ENCODE measurements around the gene TBC1D9. TPM values are rescaled to one million over a fixed set of nuclear protein-coding genes. Genes with fewer than 3 reads are reported as not detected.

TBC1D9 gene
- total RNA-seq, 5 donors from 2014 or later (not counting 1 experiment from before 2014, with no cell fraction given) = 0.56 to 4.2 (median 1.2) TPM

DNA sequence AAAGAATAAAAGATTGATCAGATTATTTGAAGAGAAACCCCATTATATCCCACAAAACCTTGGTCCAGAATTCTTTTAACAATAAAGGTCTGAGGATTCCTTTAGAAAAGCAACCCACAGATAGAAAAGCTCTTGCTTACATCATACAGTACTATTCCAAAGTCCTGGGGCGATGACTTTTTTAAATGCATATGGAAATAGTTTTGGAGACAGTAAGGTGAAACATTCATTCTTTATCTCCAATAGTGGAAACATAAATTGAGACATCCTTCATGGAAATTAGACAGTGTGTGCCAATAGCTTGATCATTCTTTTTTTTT, 101.7 kb downstream of the TBC1D9 start:
- no CpG with 5 or more reads among the region's 1 CpG for WGBS (ENCODE audit: insufficient coverage)
- peaks cover 9 to 19% of the 10 kb centered on the region in 2 donors for H3K27me3 Mint-ChIP-seq
- no peaks in the 10 kb centered on the region for H3K36me3 ChIP-seq (ENCODE audit: control insufficient read depth in 2 of 2, extremely low read depth in 1 of 2, insufficient read depth in 1 of 2, low read length in 1 of 2)

DNA sequence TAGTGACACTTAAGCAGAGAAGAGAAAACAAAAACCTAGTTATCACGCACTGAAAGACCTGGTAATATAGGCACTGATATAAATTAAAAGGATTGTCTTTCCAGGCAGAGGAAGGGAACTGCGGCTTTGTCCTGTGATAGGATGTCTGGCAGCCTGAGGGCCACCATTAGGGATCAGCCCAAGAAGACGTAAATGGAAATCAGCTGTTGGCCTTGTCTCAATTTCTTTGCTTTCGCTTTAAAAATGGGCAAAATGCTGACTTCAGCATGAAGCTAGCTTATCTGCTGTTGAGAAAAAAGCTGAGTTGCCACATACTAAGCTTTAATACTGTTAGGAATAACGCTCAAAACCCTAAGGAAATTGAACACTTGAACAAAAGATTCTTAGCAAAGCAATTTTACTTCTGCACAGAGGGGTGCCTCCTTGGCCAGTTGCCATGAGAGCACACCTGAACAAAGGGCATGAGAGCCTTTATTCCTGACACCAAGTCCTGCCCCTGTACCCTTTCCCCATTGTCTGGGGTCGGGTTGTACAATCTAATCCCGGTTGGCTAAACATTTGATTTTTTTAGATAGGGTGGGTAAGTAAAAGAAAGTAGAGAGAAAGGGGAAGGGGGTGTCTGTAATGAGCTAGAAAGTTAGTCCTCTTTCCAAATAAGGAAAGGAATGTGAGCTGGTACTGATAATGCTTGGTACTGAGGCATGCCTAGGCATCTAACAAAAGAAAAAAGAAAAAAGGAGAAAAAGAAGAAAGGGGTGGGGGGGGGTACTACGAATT, 102.3 kb downstream of the TBC1D9 start:
- DNase-seq (no peak), ATAC-seq (replicated peaks in 1 of 4) (no peak)
- 76% methylated on average over 7 of the region's 8 CpGs for WGBS (ENCODE audit: insufficient coverage)
- Mint-ChIP-seq H3K27me3 (peaks cover 12 to 19% of the 10 kb centered on the region in 2 donors), H3K27ac (no peak overlapping the region), H3K36me3 (no peaks in the 10 kb centered on the region), H3K4me3 (no peak overlapping the region), H3K9me3 (no peaks in the 10 kb centered on the region), H3K4me1 (no peaks in the 10 kb centered on the region)
- H3K36me3 ChIP-seq (ENCODE audit: control insufficient read depth in 2 of 2, extremely low read depth in 1 of 2, insufficient read depth in 1 of 2, low read length in 1 of 2) = no peaks in the 10 kb centered on the region
- no peaks in the 10 kb centered on the region for H3K27me3 ChIP-seq (replicated peaks in 1 of 2; ENCODE audit: control insufficient read depth in 2 of 2, extremely low read depth in 1 of 2, insufficient read depth in 2 of 2, low read length in 1 of 2)
- POLR2A ChIA-PET = no interaction called here
- no peaks in the 10 kb centered on the region for H3K9me3 ChIP-seq
- H3K4me1 ChIP-seq (ENCODE audit: control insufficient read depth in 1 of 2, extremely low read depth in 1 of 2, insufficient read depth in 2 of 2, low read length in 2 of 2) = no peaks in the 10 kb centered on the region
- H3K27ac ChIP-seq (ENCODE audit: low read length) = no peak overlapping the region
- CTCF ChIA-PET = no interaction called here
- H3K4me3 ChIP-seq (ENCODE audit: control insufficient read depth in 1 of 2, extremely low read depth in 1 of 2, low read length in 1 of 2) = no peak overlapping the region

More for the DNA sequence above, 101.7 kb downstream of the TBC1D9 start:
- ChIA-PET POLR2A (no interaction called here), CTCF (no interaction called here)
- Mint-ChIP-seq H3K9me3 (no peaks in the 10 kb centered on the region), H3K27ac (no peak overlapping the region), H3K4me3 (no peak overlapping the region), H3K36me3 (no peaks in the 10 kb centered on the region), H3K4me1 (no peaks in the 10 kb centered on the region)
- Histone ChIP-seq H3K4me3 (ENCODE audit: control insufficient read depth in 1 of 2, extremely low read depth in 1 of 2, low read length in 1 of 2) (no peak overlapping the region), H3K27me3 (replicated peaks in 1 of 2; ENCODE audit: control insufficient read depth in 2 of 2, extremely low read depth in 1 of 2, insufficient read depth in 2 of 2, low read length in 1 of 2) (no peaks in the 10 kb centered on the region), H3K4me1 (ENCODE audit: control insufficient read depth in 1 of 2, extremely low read depth in 1 of 2, insufficient read depth in 2 of 2, low read length in 2 of 2) (no peaks in the 10 kb centered on the region), H3K27ac (ENCODE audit: low read length) (no peak overlapping the region), H3K9me3 (no peaks in the 10 kb centered on the region)
- ATAC-seq (replicated peaks in 1 of 4) (no peak), DNase-seq (no peak)

DNA sequence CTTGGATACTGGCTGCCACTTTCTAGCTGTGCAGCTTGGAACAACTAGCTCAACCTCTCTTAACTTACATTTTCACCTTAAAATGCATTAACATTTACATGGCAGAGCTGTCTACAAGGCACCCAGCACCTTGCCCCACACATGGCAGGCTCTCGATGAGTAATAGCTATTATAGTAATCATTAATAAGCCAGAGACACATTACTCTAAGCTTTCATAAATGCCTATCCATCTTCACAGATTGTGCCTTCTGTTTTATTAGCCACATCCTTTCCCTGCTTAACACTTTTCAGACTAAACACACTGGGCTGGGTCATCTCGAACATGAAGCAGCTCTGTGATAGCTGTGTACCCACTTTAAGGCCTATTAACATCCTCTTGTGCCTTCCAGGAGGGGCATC, 103.6 kb downstream of the TBC1D9 start:
- Histone ChIP-seq H3K27ac (ENCODE audit: low read length) (no peak overlapping the region), H3K36me3 (ENCODE audit: control insufficient read depth in 2 of 2, extremely low read depth in 1 of 2, insufficient read depth in 1 of 2, low read length in 1 of 2) (no peaks in the 10 kb centered on the region), H3K4me3 (ENCODE audit: control insufficient read depth in 1 of 2, extremely low read depth in 1 of 2, low read length in 1 of 2) (no peak overlapping the region), H3K27me3 (replicated peaks in 1 of 2; ENCODE audit: control insufficient read depth in 2 of 2, extremely low read depth in 1 of 2, insufficient read depth in 2 of 2, low read length in 1 of 2) (no peaks in the 10 kb centered on the region), H3K4me1 (ENCODE audit: control insufficient read depth in 1 of 2, extremely low read depth in 1 of 2, insufficient read depth in 2 of 2, low read length in 2 of 2) (no peaks in the 10 kb centered on the region), H3K9me3 (no peaks in the 10 kb centered on the region)
- WGBS (ENCODE audit: insufficient coverage) = no CpG with 5 or more reads among the region's 2 CpGs
- H3K9me3 Mint-ChIP-seq = no peaks in the 10 kb centered on the region
- no peaks in the 10 kb centered on the region for H3K36me3 Mint-ChIP-seq
- H3K4me3 Mint-ChIP-seq = no peak overlapping the region
- no peak for ATAC-seq (replicated peaks in 1 of 4)
- ChIA-PET POLR2A (interaction anchor here in 1 of 2 donors (0.7 kb wide), 1 partner anchor 36 kb away, joined by 10 read pairs; no protein-coding TSS in a partner anchor), CTCF (no interaction called here)
- peaks cover 16 to 25% of the 10 kb centered on the region in 2 donors for H3K27me3 Mint-ChIP-seq
- no peak for DNase-seq
- H3K4me1 Mint-ChIP-seq = no peaks in the 10 kb centered on the region
- H3K27ac Mint-ChIP-seq = no peak overlapping the region

DNA sequence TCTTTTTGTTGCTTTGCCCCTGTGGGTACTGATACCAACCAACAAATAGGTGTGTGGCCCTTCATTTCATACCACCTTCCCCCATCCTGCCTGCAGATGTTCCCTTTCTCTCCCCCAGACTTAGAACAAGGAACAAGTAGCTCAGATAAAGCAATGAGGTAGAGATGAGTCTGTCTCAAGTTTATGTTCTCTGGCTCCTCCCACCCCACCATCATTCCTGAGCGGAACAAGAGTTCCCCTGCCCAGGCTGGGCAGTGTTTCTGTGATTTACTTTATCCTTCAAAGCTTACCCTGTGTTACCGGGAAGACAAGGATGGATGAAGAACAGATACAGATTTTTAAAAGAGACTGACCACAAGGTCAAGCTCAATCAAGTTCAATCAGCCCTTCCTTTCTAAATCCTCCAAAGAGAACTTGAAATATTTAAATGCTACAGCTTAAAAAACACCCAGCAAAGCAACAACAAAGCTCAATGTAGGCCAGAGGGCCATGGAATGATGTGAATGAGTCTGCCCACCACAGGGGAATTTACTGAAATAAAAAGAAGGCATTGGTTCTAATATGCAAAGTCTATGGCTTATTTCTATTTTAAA, 107.4 kb downstream of the TBC1D9 start:
- DNase-seq (no peak), ATAC-seq (replicated peaks in 1 of 4) (no peak)
- ChIA-PET POLR2A (no interaction called here), CTCF (no interaction called here)
- Histone ChIP-seq H3K4me3 (ENCODE audit: control insufficient read depth in 1 of 2, extremely low read depth in 1 of 2, low read length in 1 of 2) (no peak overlapping the region), H3K9me3 (no peaks in the 10 kb centered on the region), H3K27me3 (replicated peaks in 1 of 2; ENCODE audit: control insufficient read depth in 2 of 2, extremely low read depth in 1 of 2, insufficient read depth in 2 of 2, low read length in 1 of 2) (peaks cover 0 to 2% of the 10 kb centered on the region in 2 experiments), H3K27ac (ENCODE audit: low read length) (no peak overlapping the region), H3K36me3 (ENCODE audit: control insufficient read depth in 2 of 2, extremely low read depth in 1 of 2, insufficient read depth in 1 of 2, low read length in 1 of 2) (no peaks in the 10 kb centered on the region), H3K4me1 (ENCODE audit: control insufficient read depth in 1 of 2, extremely low read depth in 1 of 2, insufficient read depth in 2 of 2, low read length in 2 of 2) (no peaks in the 10 kb centered on the region)
- Mint-ChIP-seq H3K9me3 (no peaks in the 10 kb centered on the region), H3K4me3 (no peak overlapping the region), H3K36me3 (no peaks in the 10 kb centered on the region), H3K4me1 (no peaks in the 10 kb centered on the region), H3K27ac (no peak overlapping the region), H3K27me3 (peaks cover 18 to 29% of the 10 kb centered on the region in 2 donors)
- WGBS (ENCODE audit: insufficient coverage) = no CpG with 5 or more reads among the region's 2 CpGs

DNA sequence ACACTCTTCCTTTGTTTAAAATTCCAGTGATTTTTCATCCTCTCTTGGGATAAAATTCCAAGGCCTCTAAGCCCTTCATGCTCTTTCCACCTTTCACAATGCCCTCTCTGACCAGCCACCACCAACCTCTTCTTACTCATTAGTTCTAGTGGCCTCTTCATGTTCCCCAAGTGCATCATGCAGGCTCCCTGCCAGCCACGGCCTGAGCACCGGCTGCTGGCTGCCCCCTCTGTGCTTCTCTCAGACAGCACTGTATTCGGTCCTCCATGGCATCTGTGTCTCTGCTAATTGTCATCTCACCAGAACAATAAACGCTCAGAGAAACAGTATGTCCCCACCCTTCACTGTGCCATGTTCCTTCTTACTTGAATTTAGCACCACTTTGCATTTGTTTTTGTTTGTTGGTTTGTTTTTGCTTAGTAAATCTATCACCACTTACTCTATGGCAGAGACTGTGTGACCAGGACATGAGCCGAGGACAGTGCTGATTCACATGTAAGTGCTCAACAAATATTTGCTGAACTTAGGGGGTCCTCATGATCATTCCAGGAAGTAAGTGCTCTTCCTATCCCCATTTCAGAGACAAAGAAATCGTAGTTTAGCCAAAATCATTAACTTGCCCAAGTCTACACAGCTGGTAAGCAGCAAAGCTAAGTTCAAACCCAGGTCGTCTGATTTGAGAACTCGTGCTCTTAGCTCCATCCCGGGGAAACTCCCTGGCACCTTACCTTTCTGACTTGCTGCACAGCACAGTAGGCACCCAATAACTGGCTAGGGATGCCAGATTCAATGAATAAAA, 110.4 kb downstream of the TBC1D9 start:
- no peaks in the 10 kb centered on the region for H3K36me3 Mint-ChIP-seq
- 90% methylated on average over 6 of the region's 9 CpGs for WGBS (ENCODE audit: insufficient coverage)
- POLR2A ChIA-PET = no interaction called here
- no peaks in the 10 kb centered on the region for H3K4me1 Mint-ChIP-seq
- no peaks in the 10 kb centered on the region for H3K4me1 ChIP-seq (ENCODE audit: control insufficient read depth in 1 of 2, extremely low read depth in 1 of 2, insufficient read depth in 2 of 2, low read length in 2 of 2)
- DNase-seq (no peak), ATAC-seq (replicated peaks in 1 of 4) (no peak)
- no peak overlapping the region for H3K27ac Mint-ChIP-seq
- no peak overlapping the region for H3K27ac ChIP-seq (ENCODE audit: low read length)
- no peaks in the 10 kb centered on the region for H3K36me3 ChIP-seq (ENCODE audit: control insufficient read depth in 2 of 2, extremely low read depth in 1 of 2, insufficient read depth in 1 of 2, low read length in 1 of 2)
- no peaks in the 10 kb centered on the region for H3K9me3 ChIP-seq
- peaks cover 0 to 7% of the 10 kb centered on the region in 2 experiments for H3K27me3 ChIP-seq (replicated peaks in 1 of 2; ENCODE audit: control insufficient read depth in 2 of 2, extremely low read depth in 1 of 2, insufficient read depth in 2 of 2, low read length in 1 of 2)
- H3K4me3 Mint-ChIP-seq = no peak overlapping the region
- H3K4me3 ChIP-seq (ENCODE audit: control insufficient read depth in 1 of 2, extremely low read depth in 1 of 2, low read length in 1 of 2) = no peak overlapping the region
- no peaks in the 10 kb centered on the region for H3K9me3 Mint-ChIP-seq
- peaks cover 17 to 20% of the 10 kb centered on the region in 2 donors for H3K27me3 Mint-ChIP-seq
- CTCF ChIA-PET = interaction anchor here in 1 of 2 donors (0.5 kb wide), 1 partner anchor 1453 kb away, joined by 3 read pairs; no protein-coding TSS in a partner anchor

DNA sequence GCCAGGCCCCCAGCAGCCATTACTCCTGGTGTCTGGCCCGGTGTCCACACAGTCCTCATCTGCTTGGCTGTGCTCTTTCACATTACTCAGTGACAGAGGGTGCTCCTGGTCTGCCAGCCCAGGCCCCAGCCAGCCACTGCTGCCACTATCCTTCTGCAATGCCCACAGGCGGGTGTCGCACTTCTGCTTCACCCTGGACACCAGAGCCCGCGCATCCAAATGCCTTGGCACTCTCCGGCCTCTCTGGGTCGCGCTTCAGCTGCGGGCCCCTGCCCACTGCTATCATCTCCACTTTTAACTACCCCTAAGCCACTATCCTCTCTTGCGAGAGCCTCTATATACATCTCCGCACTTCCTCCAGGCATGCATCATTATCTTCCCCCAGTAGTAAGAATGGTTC, 111.0 kb downstream of the TBC1D9 start:
- POLR2A ChIA-PET = no interaction called here
- no peak for DNase-seq
- no peak overlapping the region for H3K4me3 ChIP-seq (ENCODE audit: control insufficient read depth in 1 of 2, extremely low read depth in 1 of 2, low read length in 1 of 2)
- Mint-ChIP-seq H3K4me1 (no peaks in the 10 kb centered on the region), H3K36me3 (no peaks in the 10 kb centered on the region), H3K9me3 (no peaks in the 10 kb centered on the region), H3K27ac (no peak overlapping the region), H3K4me3 (no peak overlapping the region), H3K27me3 (peaks cover 14 to 22% of the 10 kb centered on the region in 2 donors)
- H3K4me1 ChIP-seq (ENCODE audit: control insufficient read depth in 1 of 2, extremely low read depth in 1 of 2, insufficient read depth in 2 of 2, low read length in 2 of 2) = no peaks in the 10 kb centered on the region
- no peak overlapping the region for H3K27ac ChIP-seq (ENCODE audit: low read length)
- peaks cover 0 to 7% of the 10 kb centered on the region in 2 experiments for H3K27me3 ChIP-seq (replicated peaks in 1 of 2; ENCODE audit: control insufficient read depth in 2 of 2, extremely low read depth in 1 of 2, insufficient read depth in 2 of 2, low read length in 1 of 2)
- ATAC-seq (replicated peaks in 1 of 4) = no peak
- CTCF ChIA-PET = interaction anchor here in 1 of 2 donors (0.5 kb wide), 1 partner anchor 1452 kb away, joined by 3 read pairs; no protein-coding TSS in a partner anchor
- H3K36me3 ChIP-seq (ENCODE audit: control insufficient read depth in 2 of 2, extremely low read depth in 1 of 2, insufficient read depth in 1 of 2, low read length in 1 of 2) = no peaks in the 10 kb centered on the region
- 93% methylated on average over 11 of the region's 11 CpGs for WGBS (ENCODE audit: insufficient coverage)
- H3K9me3 ChIP-seq = no peaks in the 10 kb centered on the region
